ENCODE measurements around the gene PQBP1.

PQBP1 gene

GRCh38 chrX:48901069-48901468 lies 3.3 kb downstream of the PQBP1 start:
- no peak for DNase-seq (ENCODE audit: low spot score)

- DNase-seq (ENCODE audit: low spot score): no peak
These were observed 4.4 kb downstream of the PQBP1 start for GRCh38 chrX:48902135-48902534.

GRCh38 chrX:48902776-48903175 lies 5.0 kb downstream of the PQBP1 start:
- DNase-seq (ENCODE audit: low spot score): no peak

- DNase-seq (ENCODE audit: low spot score): no peak
These were observed 5.6 kb downstream of the PQBP1 start for GRCh38 chrX:48903290-48903689.

GRCh38 chrX:48904180-48904579 lies 6.5 kb downstream of the PQBP1 start:
- DNase-seq (ENCODE audit: low spot score): no peak

- no peak for DNase-seq (ENCODE audit: low spot score)
These were observed 6.9 kb downstream of the PQBP1 start for GRCh38 chrX:48904626-48905025.

GRCh38 chrX:48905090-48905790 lies 7.5 kb downstream of the PQBP1 start:
- DNase-seq (ENCODE audit: low spot score): no peak

- no peak for DNase-seq (ENCODE audit: low spot score)
These were observed 10.9 kb downstream of the PQBP1 start for GRCh38 chrX:48908600-48908999.

- no peak for DNase-seq (ENCODE audit: low spot score)
These were observed 12.1 kb downstream of the PQBP1 start for GRCh38 chrX:48909703-48910294.

GRCh38 chrX:48910926-48911411 lies 13.2 kb downstream of the PQBP1 start:
- DNase-seq (ENCODE audit: low spot score): no peak

GRCh38 chrX:48911412-48912182 lies 13.9 kb downstream of the PQBP1 start, which contains the start of gene SLC35A2:
TSS of gene SLC35A2 (minus strand) at chrX:48911646. CDS start at chrX:48911636, 10 bp downstream.
- DNase-seq (ENCODE audit: low spot score): peak; percentile 83

GRCh38 chrX:48913605-48914366 lies 16.1 kb downstream of the PQBP1 start:
- no peak for DNase-seq (ENCODE audit: low spot score)

GRCh38 chrX:48914593-48915493 lies 17.1 kb downstream of the PQBP1 start:
- no peak for DNase-seq (ENCODE audit: low spot score)

- peak; percentile 90 for DNase-seq (ENCODE audit: low spot score)
These were observed 19.6 kb downstream of the PQBP1 start for GRCh38 chrX:48917139-48918001.

- no peak for DNase-seq (ENCODE audit: low spot score)
These were observed 20.5 kb downstream of the PQBP1 start for GRCh38 chrX:48918301-48918642.

GRCh38 chrX:48918643-48919340 lies 21.1 kb downstream of the PQBP1 start, which contains the start of gene PIM2:
TSS of gene PIM2 (minus strand) at chrX:48919024. CDS start at chrX:48918834, 190 bp downstream.
- DNase-seq (ENCODE audit: low spot score): peak; percentile 95

- peak; percentile 46 for DNase-seq (ENCODE audit: low spot score)
These were observed 21.7 kb downstream of the PQBP1 start for GRCh38 chrX:48919360-48919841.

- peak; percentile 59 for DNase-seq (ENCODE audit: low spot score)
These were observed 22.4 kb downstream of the PQBP1 start for GRCh38 chrX:48919947-48920717.

Measured in CD4-positive, alpha-beta T cell treated with Interleukin-6 at 100 ng/mL for 8 hours (primary cell).